ENCODE results near the gene GPT2.
"Not testable (repeated sequence)": the region's sequence is repeated elsewhere in the genome, so short reads cannot be mapped to it uniquely, and the experiment has no call there.

GPT2 gene

DNA sequence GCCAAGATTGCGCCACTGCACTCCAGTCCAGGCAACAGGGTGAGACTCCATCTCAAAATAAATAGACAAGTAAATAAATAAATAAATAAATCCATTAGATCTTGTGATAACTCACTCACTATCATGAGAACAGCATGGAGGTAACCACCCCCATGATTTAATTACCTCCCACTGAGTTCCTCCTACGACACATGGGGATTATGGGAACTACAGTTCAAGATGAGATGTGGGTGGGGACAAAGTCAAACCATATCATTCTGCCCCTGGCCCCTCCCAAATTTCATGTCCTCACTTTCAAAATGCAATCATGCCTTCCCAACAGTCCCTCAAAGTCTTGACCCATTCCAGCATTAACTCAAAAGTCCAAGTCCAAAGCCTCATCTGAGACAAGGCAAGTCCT lies 16.7 kb upstream of the GPT2 start:
- DNase-seq: not testable (repeated sequence)

DNA sequence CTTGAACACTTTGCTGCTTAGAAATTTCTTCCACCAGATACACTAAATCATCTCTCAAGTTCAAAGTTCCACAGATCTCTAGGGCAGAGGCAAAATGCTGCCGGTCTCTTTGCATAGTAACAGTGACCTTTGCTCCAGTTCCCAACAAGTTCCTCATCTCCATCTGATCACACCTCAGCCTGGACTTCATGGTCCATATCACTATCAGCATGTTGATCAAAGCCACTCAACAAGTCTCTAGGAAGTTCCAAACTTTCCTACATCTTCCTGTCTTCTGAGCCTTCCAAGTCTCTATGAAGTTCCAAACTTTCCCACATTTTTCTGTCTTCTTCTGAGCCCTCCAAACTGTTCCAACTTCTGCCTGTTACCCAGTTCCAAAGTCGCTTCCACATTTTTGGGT lies 15.3 kb upstream of the GPT2 start:
- not testable (repeated sequence) for DNase-seq

DNA sequence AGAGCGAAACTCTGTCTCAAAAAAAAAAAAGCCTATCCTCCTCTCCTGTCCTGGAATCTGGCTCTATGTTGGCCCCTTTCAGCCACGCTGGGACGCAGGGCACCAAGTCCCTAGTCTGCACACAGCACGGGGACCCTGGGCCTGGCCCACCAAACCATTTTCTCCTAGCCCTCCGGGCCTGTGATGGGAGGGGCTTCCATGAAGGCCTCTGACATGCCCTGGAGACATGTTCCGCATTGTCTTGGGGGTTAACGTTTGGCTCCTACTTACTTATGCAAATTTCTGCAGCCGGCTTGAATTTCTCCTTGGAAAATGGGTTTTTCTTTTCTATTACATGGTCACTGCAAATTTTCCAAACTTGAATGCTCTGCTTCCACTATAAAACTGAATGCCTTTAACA lies 12.6 kb upstream of the GPT2 start:
- DNase-seq: no peak

DNA sequence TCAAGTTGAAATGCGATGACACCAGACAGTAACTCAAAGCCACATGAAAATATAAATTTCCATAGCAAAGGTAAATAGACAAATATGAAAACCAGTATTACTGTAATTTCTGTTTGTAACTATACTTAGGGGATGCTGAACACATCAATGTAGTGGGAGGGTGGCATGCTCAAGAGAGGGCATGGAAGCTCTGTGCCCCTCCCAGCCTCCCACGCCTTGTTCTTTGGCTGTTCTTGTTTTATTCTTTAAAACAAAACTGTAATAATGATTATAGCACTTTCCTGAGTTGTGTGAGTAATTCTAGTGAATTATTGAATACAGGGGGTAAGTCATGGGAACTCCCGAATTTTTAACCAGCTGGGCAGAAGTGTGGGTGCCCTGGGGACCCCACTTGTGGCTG lies 11.0 kb upstream of the GPT2 start:
- no peak for DNase-seq

DNA sequence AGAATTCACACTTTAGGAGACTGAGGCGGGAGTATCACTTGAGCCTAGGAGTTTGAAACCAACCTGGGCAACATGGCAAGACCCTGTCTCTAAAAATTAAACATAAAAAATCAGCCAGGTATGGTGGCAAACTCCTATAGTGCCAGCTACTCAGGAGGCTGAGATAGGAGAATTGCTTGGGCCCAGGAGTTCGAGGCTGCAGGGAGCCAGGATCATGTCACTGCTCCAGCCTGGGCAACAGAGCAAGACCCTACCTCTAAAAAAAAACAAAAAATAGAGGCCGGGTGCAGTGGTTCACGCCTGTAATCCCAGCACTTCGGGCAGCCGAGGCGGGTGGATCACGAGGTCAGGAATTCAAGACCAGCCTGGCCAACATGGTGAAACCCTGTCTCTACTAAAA lies 8.9 kb upstream of the GPT2 start:
- no peak for DNase-seq

DNA sequence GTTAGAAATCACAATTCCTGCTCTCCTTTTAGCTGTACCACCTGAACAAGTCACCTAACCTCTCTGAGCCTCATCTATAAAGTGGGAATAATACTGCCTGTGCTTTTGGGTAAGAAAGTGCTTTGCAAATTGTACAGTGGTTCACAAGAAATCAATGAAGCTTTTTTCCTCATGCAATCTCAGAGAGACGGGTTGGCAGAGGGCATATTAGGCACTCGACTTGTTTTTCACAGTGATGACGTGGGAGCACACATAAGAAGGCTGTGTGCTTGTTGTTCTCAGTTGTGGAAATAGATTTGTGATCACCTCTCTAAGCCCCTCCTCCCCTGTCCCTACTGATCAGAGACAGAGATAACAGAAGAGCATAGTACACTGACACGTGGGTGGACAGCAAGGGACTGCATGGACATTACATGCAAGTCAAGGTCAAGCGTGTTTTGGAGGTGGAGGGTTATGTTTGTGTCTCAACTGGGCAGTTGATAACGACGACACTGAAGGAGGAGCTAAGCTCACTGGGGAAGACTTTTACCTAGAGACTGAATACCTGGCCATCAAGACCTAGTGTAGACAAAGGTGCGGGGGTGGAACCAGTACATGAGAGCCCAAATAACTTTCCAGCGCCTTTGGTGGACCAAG lies 1.7 kb upstream of the GPT2 start:
- no peak for DNase-seq

DNA sequence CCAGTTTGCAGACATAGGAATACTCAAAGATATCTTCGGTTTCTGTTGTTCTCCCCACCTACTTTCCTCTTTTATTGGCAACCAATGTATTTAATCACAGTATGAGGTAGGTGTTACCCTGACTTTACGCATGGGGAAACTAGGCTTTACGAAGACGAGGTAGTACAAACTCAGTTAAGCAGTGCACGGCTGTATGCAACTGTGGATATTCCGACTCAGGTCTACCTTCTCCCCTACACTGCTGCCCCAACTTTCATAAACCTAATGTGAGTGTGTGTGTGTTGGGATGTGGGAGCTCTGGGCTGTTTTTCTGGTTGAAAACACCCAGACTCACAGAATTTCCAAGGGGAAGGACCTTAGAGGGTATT lies 1.2 kb upstream of the GPT2 start:
- no peak for DNase-seq

DNA sequence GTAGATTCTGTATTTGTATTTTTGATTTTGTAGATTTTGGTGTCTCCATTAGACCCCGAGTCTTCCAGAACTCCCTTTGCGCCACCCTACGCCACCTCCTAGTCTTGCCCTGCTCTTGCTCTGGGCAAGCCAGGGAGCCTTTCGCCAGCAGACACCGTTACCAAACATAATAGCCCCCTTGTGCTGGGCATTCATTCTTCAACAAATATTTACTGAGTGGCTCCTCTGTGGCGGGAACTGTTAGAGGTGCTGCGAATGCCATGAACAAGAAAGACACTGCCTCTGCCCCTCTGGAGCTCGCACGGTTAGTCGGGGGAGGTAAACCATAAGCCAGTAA lies 841 bp upstream of the GPT2 start:
- no peak for DNase-seq

DNA sequence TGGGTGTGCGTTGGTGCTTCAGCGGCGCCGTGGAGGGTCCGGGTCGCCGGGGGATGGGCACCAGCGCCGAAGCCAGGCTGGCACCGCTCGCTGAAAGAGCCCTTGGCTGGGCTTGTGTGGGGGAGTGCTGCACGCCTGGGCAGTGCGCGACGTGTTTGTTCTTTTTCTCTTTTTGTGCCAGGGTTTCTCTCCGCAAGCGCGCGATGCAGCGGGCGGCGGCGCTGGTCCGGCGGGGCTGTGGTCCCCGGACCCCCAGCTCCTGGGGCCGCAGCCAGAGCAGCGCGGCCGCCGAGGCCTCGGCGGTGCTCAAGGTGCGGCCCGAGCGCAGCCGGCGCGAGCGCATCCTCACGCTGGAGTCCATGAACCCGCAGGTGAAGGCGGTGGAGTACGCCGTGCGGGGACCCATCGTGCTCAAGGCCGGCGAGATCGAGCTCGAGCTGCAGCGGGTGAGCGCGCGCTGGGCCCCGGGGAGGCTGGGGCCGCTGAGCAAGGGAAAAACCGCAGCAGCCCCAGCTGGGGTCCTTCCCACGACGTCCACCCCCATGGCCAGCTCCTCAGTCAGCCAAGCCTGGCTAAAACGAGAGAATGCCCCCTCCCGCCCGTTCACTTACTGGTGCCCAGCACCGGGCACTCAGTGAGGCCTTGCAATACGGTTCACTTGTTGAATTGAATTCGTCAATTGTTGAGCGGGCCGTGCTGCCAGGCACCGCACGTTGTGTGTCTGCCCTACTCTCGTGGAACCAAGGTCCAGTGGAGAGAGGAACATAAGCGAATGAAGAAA lies 541 bp downstream of the GPT2 start:
- no peak for DNase-seq

DNA sequence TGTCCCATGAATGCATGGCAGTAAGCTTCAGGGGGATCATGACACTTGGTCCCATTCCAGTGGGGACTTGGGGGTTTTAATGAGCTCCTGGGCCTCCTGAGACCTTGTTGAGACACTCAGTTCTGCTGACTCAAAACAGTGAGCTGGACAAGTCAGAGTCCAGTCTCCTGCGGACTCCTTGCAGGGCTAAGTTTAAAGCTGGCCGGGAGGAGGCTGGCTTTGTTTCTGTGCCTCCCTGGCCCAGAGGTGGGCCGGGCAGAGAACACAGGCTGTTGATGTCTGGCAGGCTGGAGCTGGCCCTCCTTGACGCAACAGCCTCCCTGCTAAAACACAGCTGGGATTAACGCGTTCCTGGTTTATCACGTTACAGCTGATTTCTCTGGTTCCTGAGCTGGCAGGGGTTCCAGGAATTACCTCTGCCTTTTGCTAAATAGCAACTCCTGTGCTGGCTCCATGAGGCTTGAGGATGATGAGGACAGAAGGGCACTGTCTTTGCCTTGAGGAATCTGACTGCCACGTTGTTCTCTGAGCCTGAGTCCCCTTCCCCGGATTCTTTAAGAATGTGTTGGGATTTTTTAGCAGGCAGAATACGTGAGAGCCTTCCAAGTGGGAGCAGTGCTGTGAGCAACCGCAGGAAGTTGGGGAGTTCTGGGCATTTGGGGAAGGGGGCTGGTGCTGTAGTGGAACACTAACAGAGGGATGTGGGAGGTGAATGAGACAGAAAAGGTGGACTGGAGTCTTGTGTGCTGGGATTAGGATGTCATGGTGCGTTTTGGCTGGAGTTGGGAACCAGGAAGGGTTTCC lies 2.0 kb downstream of the GPT2 start:
- DNase-seq: no peak

DNA sequence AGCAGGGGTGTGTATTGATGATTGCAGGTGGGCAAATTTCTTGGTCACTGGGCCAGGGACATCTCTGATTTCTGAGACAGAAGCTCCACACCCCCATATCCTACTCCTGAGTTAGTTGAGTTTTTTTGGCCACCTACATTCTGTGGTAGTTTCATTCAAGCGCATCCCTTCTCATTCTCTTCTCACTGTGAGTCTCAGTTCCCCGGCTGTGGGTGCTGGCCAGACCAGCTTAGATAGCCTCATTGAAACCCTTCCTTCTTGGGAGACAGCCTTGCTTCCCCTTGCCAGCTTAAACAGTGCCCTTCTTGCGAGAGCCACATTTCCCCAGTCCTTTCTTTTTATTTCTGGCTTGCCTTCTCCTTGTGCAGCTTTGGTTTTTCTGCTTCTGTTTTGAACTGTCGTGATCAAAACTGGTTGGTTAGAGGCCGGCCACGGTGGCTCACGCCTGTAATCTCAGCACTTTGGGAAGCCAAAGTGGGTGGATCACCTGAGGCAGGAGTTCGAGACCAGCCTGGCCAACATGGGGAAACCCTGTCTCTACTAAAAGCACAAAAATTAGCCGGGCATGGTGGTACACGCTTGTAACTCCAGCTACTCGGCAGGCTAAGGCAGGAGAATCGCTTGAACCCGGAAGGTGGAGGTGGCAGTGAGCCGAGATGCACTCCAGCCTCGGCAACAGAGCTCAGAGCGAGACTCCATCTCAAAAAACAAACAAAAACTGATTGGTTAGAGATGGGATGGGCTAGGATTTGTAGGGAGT lies 2.8 kb downstream of the GPT2 start:
- DNase-seq: no peak

DNA sequence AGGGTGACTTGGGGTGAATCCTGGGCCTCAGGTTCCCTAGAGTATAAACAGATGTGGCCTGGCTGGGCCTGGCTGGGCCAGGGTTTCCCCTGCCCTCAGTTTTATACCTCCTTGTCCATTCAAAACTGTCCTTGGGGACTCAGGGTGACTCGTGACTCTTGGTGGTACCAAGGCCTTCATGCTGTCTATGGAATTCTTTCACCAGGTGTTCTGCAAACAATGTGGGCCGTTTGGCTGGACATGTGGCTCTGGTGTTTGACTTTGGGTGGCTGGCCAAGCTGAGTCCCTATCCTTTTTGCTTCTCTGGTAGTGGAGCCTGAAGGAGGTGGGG lies 3.3 kb downstream of the GPT2 start:
- DNase-seq: no peak

DNA sequence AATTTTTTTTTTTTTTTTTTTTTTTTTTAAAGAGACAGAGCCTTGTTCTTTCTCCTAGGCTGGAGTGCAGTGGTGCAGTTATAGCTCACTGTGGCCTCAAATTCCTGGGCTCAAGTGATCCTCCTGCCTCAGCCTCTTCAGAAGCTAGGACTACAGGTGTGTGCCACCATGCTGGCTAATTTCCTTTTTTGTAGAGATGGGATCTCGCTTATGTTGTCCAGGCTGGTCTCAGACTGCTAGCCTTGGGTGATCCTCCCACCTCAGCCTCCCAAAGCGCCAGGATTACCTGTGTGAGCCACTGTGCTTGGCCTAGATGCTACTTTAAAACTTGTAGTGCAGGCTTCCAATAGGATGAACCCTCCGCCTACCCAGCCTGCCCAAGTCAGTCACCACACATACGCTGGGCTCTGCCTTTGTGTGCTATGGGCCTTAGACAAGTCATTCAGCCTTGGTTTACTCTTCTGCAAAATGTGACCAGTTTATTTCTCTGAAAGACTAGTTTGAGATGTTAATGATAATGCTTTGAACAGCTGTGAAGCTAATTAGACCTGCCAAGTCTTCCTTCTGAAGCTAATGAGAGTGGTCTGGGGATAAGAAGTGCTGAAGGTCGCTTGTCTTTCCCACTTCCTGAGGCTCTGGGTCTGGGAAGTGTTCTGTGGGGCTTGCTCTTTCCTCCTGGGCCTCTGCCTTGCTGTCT lies 5.2 kb downstream of the GPT2 start:
- DNase-seq: no peak

DNA sequence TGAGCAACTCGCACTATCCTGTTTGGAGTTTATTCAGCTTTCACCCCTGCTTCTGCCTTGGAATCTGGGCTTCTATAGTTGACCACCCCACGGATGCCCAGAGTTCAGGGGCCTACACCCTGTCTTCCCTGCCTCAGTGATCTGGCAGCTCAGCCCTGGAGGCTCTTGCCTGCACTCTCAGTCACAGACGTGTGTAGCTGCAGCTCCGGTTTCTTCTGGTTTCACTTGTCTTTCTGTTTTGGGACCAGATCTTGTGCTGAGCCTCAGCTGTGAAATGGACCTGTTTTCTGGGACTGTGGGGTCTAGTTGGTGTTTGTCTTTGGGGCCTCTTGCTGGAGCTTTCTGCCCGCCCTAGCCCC lies 5.8 kb downstream of the GPT2 start:
- no peak for DNase-seq

DNA sequence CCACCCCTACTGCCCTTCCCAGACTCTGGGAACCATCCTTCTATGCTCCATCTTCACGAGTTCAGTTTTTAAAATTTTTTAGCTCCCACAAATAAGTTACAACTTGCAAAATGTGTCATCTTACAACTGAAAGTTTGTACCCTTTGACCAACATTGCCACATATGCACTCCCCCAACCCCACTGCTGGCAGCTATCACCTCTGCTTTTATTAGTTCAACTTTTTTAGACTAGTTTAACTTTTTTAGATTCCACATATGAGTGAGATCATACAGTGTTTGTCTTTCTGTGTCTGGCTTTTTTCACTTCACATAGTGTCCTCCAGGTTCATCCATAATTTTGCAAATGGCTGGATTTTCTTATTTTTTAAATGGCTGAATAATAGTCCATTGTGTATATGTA lies 7.7 kb downstream of the GPT2 start:
- DNase-seq: no peak

DNA sequence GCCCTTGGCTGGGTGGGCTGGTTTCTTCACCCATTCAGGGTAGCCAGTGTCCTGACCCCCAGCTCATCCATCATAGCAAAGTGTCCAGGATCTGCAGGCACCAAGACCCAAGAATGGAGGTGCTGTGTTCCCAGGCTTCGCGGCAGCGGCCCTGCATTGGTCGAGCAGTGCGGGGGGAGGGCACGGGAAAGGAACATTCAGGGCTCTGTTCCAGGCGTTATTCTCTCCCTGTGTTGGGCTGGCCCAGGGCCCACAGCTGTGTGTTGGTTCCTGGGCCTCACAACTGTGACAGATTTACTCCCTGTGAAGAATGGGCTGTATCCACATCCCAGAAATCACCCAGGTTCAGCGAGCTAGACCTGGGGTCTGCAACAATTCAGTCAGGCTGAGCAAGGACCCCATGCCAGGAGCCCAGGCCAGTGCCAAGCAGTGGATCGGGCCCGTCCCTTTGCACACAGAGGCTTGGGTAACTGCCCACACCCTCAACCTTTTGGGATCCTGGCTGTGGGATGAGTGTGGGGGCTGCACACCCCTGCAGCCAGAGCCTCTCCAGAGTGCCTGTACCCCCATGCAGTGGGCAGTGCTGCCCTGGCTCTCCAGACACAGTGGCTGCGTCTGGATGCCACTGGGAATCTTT lies 10.0 kb downstream of the GPT2 start:
- DNase-seq: no peak

DNA sequence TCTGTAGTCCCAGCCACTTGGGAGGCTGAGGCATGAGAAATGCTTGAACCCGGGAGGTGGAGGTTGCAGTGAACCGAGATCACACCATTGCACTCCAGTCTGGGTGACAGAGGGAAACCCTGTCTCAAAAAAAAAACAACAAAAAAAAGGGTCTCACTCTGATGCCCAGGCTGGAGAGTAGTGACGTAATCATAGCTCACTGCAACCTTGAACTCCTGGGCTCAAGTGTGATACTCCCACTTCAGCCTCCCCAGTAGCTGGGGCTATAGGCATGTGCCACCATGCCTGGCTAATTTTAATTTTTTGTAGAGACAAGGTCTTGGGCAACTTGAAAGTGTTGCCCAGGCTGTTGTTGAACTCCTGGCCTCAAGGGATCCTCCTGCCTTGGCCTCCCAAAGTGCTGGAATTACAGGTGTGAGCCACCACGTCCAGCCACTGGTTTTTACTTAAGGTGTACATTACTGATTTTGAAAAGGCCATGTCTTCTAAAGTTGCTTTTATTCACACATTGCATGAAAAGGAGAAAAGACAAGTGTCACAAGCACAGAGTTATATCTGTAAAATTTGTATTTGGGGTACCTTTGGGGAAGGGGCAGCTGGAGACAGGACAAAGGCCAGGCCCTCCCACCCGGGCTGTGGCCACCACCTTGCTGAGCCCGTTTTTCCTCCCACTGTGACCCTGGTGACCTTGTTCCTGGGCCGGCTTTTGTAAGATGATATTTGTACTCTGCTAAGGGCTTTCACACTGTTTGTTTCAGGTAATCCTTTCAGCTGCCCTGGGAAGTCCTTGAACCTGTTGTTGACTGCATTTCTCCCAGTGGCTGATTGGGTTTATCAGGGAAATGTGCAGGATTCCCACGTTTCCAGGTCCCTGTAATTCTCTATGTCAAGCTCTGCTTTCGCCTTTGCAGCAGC lies 11.5 kb downstream of the GPT2 start:
- DNase-seq: no peak

DNA sequence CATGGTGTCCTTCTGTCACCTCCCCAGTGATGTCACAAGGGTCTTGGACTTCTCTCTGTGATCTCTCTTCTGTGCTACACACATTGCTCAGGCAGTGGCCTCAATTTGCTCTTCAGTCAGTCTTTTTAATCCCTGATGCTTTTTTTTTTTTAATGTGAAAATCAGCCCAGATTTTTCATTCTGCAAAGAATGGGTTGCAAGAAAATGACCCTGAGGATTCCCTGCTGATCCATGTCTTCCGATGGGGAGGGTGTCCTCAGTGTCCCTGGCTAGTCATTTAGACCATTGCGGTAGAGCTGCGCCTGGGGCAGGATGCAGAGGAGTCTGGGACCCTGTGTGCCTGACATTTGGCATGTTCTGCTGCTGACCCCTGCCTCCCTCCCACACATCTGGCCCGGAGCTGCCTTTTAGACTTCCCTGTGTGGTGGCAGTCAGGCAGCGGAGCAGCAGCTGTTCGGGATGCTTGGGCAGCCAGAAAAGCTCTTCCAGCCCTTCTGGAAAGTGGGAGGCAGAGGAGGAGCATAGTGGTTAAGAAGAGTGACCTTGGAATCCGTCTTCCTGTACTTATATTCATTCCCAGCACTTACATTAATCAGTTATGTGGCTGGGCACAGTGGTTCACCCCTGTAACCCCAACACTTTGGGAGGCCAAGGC lies 12.3 kb downstream of the GPT2 start:
- no peak for DNase-seq

DNA sequence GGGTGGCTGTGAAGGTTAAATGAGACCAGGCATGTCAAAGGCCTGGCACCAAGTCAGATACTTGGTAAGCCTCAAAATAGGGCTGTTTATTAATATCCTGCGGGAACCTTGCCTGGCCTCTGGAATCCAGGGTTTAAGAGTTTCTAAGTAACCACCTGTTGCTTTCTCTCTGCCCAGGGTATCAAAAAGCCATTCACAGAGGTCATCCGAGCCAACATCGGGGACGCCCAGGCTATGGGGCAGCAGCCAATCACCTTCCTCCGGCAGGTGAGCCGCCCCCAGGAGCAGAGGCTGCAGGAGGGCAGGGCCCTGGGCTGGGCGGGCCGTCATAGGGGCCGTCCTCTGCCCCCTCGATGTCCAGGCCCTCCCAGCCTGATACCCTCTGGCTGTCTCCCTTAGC lies 13.3 kb downstream of the GPT2 start:
- DNase-seq: no peak

DNA sequence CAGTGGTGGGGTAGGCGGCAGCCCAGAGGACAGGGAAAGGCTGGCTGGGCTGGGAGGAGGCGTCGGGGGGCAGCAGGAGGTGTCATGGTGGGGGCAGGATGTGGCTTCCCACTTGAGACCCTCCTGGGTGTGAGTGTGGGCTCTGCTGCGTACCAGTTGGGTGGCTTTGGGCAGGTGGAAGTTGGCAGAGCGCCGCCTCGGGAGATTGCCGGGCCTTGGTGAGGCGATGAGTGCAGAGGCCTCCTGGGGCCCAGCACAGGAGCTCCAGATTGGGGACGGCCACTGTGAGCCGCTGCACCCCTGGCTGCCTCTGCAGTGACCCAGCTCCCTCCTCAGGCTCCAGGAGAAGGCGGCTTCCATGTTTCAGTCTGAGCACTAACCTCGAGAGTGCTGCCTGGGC lies 13.8 kb downstream of the GPT2 start:
- DNase-seq: no peak

All from CD4-positive, alpha-beta T cell treated with Interleukin-12 subunit alpha and Interleukin-12 subunit beta, for 1 hour (primary cell).